GM19438 (cell line): ENCODE measurements around the gene PLCB1.
A peak's percentile ranks its signal among the peaks of the same experiment; 100 is the strongest.

Source experiments
- ATAC-seq: cut with Tn5 transposase; IDR thresholded peaks from one replicate; pipeline ENCODE4 v1.9.1; 2021; ENCODE audit warnings: low read depth; ENCODE audit not compliant: unreplicated experiment

The PLCB1 gene

DNA sequence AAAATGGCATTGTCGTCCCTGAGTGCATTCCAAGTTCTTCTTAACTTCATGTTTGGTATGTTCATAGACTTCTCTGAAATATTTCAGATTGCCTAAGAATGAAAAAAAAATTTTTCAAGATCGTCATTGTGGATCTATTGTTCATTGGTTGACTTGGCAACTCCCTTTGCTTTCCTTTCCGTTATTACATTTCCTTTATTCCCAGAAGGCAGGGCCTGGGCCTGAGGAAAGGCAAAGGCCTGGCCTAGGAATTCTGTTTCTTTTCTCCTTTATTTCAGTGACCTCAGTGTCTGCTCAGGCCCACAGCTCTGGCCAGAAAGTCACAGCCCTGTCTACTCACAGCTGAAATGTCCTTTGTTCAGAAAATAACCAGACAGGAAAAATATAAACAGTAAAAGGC is 535.2 kb downstream of the PLCB1 start:
- ATAC-seq, result no peak

- ATAC-seq, result no peak
These were observed 538.3 kb downstream of the PLCB1 start for GRCh38 chr20:8670207-8670892.

- no peak for ATAC-seq
These were observed 538.8 kb downstream of the PLCB1 start for GRCh38 chr20:8670893-8671215.

DNA sequence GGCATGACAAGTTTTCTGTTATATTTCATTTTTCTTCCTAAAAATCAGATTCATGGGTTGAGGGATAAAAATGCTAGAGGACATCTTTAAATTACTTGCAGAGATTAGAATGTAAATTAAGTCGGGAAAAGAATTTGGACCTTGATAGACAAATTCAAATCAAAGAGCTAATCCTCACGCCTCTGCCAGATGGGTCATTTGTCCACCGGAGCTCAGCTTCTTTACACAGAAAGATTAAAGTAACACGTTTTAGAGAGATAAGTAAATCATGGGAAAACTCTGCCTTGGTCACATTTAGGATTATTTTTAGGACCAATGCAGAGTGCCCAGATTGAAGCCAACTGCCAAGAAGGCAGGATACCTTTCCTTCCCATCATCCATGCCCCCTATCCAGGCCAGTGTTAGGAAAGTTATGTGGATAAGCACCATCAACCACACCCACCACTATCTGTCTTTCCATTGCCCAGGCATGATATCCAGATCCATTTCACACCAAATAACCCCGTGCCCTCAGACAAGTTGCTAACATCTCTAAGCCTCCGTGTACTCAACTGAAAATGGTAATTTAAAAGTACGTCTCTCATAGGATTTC is 539.4 kb downstream of the PLCB1 start:
- ATAC-seq, result no peak

- no peak for ATAC-seq
These were observed 541.0 kb downstream of the PLCB1 start for GRCh38 chr20:8673116-8673515.

DNA sequence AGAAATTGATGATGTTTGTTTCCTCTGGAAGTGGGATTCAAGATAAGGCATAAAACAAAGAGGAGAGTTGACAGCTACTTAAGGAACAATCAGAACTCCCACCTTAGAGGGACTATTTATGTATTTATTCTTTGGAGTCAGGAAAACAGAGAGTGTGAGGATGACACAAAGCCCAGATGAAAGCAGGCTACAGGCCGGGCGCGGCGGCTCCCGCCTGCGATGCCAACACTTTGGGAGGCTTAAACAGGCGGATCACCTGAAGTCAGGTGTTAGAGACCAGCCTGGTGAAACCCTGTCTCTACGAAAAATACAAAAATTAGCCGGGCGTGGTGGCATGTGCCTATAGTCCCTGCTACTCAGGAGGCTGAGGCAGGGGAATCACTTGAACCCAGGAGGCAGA is 543.8 kb downstream of the PLCB1 start:
- no peak for ATAC-seq

GRCh38 chr20:8678098-8678776 is 546.2 kb downstream of the PLCB1 start:
- ATAC-seq, result no peak

DNA sequence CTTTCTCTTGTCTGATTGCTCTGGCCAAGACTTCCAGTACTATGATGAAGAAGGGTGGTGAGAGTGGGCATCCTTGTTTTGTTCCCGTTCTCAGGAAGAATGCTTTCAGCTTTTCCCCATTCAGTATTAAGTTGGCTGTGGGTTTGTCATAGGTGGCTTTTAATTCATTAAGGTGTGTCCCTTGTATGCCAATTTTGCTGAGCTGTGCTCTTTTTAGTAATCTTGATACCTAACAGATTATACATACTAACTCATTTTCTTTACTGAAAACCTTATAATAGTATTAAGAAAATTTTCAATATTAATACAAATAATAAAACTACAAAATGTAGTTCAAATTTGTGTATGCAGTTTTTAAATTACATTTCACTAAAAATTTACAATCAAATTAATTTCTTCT is 557.3 kb downstream of the PLCB1 start:
- no peak for ATAC-seq

DNA sequence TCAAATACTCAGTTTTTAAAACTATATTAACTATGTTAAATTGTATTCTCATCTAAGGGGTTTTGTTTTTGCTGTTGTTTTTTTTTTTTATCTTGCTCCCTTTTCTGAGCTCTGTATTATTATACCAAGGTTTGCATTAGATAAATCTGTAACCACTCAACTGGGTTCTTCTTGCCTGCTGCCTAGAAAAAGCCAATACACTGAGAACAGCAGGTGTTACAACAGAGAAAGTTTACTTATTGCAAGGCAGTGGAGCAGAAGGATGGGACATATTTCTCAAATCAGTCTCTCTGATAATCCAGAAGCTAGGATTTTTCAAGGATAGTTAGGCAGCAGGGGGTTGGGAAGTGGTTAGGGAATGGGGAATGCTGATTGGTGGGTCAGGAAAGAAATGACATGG is 558.0 kb downstream of the PLCB1 start:
- no peak for ATAC-seq

- ATAC-seq, result no peak
These were observed 561.6 kb downstream of the PLCB1 start for GRCh38 chr20:8693709-8694108.

GRCh38 chr20:8700756-8701155 is 568.7 kb downstream of the PLCB1 start:
- ATAC-seq, result no peak

DNA sequence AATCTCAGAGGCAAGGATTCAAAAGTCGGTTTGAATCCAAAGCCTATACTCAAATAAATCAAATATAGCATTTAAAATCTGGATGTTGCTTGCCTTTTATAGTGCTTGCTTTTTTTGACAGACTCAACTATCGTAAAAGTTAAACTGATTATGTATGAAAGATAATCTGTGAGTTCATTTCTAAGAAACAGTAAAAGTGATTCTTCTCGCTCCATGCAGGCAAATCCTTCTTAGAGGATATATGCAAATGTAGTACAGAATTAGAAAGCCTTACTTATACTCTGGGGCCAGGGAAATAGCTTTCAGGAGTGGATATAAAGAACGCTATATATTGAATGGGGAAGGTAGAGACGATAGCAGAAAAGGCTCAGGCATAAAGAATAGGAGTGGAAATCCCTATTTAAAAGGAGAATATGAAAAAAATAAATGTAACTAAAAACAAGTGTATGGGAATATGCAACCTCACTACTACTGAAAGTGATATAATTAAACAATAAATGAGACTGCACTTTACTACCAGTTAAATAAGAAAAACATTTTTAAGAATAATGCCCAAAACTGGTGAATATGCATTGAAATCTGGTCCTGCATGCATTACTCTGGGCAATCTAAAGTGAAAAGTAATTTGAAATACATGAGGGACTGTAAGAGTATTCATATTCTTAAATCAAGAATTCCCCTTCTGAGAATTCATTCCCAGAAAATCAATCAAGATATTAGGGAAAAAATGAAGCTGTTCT is 575.1 kb downstream of the PLCB1 start:
- ATAC-seq, result no peak

- no peak for ATAC-seq
These were observed 577.6 kb downstream of the PLCB1 start for GRCh38 chr20:8709627-8710026.

DNA sequence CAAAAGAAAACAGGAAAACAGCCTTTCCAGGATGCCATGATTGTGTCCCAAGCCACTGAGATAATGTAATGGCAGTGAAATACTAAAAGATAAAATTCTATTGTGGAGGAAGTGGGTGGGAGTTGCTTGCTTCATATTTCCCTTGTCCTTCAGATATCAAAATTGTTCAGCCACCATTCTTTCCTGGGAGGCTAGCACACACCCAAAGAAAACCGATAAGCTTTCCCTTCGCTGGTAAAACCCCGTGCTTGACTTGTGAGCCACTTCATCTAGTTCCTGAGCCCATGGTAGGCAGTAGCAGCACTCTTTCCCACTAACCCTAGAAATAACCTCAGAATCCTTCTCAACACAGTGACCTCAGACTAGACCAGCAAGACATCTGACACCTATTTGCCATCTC is 579.4 kb downstream of the PLCB1 start:
- ATAC-seq, result no peak

DNA sequence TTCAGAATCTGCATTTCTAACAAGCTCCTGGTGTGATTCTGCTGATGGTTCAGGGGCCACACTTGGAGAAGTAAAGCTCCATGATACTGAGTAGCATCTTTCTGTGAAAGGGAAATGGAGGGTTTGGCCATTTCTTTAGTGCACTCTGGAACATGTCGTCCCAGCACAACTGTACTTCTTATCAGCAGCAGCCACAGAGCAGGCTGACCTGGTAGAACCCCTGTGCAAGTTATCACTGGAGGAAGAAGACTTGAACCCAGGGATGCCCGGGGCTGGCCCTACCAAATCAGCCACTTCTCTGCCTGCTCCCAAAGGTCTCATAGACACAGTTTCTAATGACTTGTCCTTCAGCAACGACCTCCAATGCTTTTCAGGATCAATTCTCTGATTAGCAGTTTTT is 582.1 kb downstream of the PLCB1 start:
- no peak for ATAC-seq

GRCh38 chr20:8718279-8718678 is 586.2 kb downstream of the PLCB1 start:
- no peak for ATAC-seq

GRCh38 chr20:8720089-8720488 is 588.0 kb downstream of the PLCB1 start:
- no peak for ATAC-seq

- no peak for ATAC-seq
These were observed 589.0 kb downstream of the PLCB1 start for GRCh38 chr20:8721098-8721497.

DNA sequence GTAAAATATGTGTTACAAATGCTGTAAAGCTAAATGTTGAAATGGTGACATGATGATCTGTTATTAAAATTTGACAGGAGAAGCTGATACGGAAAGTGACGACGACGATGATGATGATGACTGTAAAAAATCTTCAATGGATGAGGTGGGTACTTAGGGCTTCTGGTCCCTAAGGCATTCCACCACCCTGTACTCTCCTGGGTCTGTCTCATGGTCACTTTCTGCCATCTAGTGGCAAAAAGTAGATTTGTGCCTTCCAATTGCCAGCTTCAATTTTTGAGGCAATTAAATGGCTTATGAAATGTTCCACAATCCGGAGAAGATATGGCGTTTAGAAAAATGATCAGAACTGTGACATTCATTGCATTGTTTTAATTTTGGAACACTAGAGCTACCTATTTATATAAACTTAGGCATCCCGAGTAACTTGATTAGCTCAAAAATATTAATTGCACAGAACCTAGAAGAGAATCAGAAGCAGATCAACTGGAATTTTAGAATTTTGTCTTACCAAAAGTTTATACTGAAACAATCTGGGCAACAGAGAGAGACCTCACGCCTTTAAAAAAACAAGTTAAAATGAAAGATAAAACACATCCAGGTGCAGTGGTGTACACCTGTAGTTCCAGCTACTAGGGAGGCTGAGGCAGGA is 590.3 kb downstream of the PLCB1 start:
- ATAC-seq, result peak; percentile 76

DNA sequence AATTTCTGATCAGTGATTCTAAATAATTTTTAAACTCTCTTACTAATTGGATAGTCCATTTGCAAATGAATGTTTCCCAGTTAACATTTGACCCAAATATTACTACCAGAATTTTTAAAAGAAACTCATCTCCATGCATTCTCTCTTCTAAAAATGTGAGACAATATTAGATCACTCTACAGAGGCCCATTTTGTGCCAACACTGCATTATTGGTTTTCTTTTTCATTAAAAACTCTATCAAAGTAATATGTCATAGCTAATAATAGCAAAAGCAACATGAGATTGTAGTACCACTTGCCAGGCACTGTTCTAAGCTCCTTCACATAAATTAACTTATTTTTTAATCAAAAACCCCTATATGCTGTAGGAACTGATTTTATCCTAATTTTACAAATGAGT is 591.2 kb downstream of the PLCB1 start:
- ATAC-seq, result no peak

- ATAC-seq, result no peak
These were observed 592.8 kb downstream of the PLCB1 start for GRCh38 chr20:8724884-8725283.
